ENCODE data around the gene JOSD2.

Gene JOSD2

GRCh38 chr19:50512999-50513745 is 2.2 kb upstream of the JOSD2 start:
- no peak for DNase-seq

DNA sequence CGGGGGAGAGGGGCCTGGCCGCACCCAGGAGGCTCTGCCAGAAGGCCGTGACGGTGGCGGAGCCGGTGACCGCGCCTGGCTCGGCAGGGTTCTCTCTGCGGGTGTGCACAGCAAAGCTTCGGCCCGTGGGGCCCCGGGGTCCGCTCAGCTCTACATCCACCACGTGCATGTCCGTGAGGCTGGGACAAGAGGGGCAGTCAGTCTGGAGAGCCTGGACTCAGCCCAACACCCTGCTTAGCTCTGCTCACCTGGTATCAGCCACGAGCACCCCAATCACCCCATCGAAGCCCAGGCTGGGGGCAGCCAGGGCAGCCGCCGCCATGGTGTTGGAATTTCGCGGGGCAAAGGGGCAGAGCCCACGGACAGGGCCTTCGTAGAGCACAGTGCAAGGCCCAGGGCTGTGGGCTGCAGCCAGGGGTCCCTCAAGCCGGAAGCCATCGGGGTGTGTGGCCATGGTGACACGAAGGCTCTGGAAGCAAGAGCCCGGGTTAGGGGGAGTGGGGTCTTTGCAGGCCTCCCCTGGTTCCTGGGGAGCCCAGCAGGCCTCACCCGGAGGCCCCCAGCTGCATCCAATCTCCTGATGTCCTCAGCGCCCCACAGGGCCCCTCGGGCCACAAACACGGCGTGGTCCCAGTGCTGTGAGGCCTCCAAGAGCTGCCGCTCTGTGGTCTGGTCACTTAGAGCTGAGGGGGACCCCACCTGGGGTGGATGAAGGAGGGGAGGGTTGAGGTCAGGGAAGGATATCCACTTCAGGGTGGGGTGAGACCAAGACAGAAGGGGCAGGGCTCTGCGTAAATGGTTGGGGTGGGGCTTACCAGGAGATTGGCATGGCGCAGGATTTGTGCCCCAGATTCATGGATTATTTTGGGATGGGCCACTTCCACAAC is 1.4 kb upstream of the JOSD2 start:
- no peak for DNase-seq

DNA sequence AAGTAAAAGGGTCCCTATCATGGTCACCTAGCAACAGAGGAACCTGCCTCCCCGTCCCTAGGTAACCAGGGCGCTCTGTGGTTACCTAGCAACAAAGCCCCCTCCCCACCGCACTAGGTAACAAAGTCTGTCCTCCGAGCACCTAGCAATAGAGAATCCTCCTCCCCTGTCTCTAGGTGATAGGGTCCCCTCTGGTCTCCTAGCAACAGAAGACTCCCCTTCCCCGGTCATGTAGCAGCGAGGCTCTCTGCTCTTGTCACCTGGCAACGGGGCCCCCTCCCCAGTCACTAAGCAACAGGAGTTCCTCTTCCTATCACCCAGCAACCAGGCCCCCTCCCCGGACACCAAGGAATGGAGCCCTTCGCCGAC is 307 bp downstream of the JOSD2 start:
- DNase-seq = peak in 1 of 2 donors; percentile 50

DNA sequence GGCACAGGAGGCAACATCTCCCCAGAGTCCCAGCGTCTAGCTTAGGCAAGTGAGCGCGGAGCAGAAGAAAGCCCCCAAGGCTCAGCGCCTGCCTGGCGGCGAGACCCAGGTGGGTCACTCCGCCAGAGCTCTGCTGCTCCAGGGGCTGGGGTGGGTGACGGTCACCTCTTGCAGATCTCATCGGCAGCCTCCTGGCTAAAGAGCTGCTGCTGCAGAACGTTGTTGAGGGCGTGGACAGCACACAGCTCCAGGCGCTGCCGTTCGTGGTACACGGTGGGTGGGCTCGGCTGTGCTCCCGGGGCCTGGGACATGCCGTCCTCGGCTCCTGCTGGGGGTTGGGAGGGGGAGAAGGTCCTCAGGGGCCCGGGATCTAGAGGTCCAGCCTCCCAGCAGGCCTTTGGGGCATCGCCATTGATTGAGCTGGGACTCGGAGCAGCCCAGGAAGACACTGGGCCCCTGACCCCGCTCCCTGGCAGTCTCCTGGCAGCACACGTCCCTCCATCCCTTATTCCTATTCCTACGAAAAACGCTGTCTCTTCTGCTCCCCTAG is 795 bp downstream of the JOSD2 start:
- no peak for DNase-seq

DNA sequence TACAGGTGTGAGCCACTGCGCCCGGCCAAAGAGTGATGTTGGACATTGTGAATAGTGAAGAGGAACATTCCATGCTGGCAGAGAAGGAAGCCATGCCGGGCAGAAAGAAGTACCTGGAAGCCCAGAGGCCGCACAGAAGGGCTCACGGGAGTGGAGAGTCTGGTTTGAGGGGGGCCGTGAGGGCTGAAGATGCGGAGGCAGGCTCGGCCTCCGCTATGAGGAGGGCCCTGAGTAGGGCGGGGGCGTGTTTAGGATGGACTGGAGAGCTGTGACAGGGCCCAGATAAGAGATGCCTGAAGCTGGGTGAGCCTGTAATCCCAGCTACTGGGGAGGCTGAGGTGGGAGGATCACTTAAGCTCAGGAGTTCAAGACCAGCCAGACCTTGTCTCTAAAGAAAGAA is 1.6 kb downstream of the JOSD2 start:
- no peak for DNase-seq

DNA sequence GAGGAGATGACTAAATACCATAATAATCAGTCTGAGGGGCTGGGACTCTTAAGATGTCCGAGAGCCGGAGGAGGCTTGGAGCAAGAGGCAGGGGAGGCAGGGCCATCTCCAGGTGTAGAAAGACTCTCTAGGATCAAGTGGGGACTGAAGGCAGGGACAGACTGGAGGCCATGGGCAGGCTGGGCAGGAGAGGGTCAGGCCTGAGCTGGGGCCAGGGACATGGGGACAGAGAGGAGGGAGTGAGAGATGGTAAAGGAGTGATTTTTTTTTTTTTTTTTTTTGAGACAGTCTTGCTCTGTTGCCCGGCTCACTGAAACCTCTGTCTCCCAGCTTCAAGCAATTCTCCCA is 2.2 kb downstream of the JOSD2 start:
- DNase-seq = no peak

DNA sequence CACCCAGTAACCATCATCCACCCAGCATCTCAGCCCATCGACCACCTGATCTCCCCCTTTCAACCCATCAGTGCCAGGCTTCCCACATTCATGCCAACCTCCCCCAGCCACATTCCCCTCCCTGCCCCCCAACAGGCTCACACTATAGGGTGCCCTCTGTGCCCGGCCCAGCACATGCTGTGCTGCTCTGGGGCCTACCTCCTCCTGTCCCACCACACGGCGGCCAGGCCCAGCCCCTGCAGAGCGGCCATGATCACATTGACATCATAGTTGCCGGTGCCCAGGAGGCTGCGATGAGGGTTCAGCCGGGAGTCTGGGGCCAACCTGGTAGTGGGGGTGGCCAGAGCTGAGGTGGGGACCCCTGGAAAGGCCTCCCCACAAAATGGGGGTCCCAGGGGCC is 3.6 kb downstream of the JOSD2 start:
- DNase-seq = no peak

- no peak for DNase-seq
Measured at GRCh38 chr19:50506700-50507099, 4.3 kb downstream of the JOSD2 start.

- no peak for DNase-seq
Measured at GRCh38 chr19:50505856-50506611, 5.0 kb downstream of the JOSD2 start.

DNA sequence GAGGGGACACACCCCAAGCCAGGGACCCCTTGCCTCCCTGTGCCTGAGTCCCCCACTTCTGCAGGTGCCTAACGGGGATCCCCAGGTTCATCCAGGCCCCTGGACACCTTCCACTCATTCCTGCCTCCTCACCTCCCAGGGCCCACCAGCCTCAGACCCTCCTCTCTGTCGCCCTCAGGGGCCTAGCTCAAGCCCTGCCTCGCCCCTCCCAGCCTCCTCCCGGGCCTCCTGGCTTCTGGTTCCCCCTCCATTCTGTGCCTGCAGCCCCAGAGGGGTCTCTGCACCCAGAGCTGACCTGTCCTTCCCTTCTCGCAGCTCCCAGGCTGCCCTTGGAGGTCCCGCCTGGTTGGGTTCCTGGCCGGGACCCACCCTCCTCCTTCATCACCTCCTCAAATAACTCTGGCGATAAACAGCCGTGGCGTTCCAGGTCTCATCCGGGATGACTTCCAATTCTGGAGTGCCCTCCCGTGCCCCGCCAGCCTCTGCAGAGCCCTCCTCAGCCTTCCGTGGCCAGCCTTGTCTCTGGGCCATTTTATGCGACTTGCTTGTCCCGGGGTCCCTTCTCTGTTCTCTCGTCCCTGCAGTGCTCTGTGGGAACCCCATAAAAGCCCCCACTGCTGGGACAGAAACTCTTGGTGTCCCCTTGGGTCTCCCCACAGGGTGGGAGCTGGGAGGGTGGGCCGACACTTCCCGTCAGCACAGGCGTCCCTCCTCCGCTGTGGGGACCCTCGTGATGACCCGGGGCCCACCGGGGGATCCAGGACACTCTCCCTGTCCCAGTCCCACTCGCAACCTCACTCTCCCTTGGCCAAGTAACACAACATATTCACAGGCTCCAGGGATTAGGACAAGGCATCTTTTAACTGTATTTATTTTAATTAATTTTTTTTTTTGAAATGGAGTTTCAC is 9.2 kb downstream of the JOSD2 start:
- DNase-seq = no peak

- no peak for DNase-seq
Measured at GRCh38 chr19:50501186-50501567, 9.8 kb downstream of the JOSD2 start.

DNA sequence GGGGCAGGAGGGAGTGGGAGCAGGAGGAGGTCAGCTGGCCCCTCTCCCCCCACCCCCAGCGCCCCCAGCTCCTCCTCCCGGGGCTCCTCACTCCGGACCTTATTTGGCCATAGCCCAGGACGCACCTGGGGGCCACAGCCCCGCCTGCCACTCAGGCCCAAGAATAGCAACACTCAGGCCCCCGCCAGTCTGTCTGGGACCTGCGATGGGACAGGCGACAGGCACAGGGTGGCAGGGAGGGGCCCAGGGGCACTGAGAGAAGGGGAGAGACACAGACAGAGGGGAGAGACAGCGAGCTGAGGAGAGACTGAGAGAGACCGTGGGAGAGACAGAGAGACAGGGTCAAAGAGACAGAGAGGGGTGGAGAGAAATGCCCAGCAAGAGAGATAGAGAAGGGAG is 10.2 kb downstream of the JOSD2 start:
- no peak for DNase-seq

- no peak for DNase-seq
Measured at GRCh38 chr19:50500060-50500752, 10.8 kb downstream of the JOSD2 start.

DNA sequence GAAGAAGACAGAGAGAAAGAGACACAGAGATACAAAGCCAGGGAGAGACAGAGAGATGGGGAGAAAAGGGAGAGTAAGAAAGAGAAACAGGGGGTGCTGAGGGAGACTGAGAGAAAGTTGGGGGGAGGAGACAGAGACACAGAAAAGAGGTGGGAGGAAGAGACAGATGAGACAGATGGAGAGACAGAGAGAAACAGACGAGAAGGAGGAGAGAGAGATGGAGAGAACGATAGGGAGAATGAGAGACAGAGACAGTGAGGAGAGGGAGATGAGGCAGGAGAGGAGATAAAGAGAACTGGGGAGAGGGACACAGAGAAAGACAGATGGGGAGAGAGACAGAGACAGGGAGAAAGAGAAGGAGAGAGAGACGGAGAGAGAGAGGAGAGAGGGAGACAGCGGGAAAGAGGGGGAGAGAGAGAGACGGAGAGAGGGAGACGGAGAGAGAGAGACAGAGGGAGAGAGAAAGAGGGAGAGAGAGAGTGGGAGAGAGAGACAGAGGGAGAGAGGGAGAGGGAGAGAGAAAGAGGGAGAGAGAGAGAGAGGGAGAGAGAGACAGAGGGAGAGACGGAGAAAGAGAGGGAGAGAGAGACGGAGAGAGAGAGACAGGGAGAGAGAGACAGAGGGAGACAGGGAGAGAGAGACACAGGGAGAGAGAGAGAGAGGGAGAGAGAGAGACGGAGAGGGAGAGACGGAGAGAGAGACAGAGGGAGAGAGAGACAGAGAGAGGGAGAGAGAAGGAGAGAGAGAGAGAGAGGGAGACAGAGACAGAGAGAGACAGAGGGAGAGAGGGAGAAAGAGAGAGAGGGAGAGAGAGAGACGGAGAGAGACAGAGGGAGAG is 12.6 kb downstream of the JOSD2 start:
- no peak for DNase-seq

- no peak for DNase-seq
Measured at GRCh38 chr19:50497022-50497405, 14.0 kb downstream of the JOSD2 start.

DNA sequence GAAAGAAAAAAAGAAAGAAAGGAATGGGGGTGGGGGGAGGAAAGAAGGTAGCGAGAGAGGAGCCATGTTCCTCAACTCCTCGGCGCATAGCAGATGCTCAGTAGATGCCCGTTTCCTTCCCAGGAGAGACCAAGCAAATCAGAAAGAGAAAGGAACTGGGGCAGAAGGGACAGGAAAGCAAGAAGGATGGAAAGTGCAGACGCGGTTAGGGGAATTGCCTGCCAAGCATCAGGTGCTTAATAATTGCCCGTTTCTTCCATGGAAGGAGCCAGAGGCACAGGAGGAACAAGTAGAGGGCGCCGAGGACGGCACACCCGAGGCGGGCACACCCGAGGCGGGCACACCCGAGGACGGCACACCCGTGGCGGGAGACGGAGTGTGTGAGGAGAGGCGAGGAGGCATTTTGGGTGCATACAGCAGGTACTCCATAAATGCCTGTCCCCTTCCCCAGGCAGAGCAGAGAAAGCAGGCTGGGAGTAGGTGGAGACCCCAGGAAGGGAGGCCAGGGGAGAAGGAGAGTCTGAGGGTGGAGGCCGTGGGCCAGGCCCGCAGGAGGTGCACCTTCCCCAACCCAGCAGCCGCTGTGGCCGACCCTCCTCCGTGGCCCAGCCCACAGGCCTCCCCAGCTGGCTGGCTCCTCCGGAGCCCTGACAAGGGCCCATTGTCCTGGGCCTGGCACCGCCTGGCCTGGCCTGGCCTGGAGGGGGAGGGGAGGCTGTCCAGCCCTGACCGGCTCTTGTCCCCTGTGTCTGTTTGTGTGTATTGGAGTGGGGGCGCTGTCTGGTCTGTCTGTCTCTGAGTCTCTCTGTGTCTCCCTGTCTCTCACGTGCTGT is 14.6 kb downstream of the JOSD2 start:
- no peak for DNase-seq

DNA sequence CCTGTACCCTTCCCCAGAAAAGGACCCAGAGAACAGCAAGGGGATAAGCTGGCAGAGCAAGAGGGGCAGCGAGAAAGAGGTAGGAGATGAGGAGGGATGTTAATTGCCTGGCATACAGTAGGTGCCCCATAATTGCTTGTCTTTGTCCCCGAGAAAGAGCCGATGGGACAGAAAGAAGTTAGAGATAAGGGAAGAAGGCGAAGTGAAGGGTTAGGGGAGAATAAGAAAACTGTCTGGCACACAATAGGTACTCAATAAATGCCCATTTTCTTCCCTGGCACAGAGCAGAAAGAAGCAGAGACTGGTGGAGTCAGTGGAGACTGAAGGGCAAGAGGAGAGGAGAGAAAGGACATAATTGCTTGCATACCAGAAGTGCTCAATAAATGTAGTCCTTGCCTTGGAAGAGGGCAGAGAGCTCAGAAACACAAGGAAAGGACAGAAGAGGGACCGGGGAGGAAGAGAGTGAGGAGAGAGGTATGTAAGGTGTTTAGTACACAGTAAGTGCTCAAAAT is 15.9 kb downstream of the JOSD2 start:
- no peak for DNase-seq

DNA sequence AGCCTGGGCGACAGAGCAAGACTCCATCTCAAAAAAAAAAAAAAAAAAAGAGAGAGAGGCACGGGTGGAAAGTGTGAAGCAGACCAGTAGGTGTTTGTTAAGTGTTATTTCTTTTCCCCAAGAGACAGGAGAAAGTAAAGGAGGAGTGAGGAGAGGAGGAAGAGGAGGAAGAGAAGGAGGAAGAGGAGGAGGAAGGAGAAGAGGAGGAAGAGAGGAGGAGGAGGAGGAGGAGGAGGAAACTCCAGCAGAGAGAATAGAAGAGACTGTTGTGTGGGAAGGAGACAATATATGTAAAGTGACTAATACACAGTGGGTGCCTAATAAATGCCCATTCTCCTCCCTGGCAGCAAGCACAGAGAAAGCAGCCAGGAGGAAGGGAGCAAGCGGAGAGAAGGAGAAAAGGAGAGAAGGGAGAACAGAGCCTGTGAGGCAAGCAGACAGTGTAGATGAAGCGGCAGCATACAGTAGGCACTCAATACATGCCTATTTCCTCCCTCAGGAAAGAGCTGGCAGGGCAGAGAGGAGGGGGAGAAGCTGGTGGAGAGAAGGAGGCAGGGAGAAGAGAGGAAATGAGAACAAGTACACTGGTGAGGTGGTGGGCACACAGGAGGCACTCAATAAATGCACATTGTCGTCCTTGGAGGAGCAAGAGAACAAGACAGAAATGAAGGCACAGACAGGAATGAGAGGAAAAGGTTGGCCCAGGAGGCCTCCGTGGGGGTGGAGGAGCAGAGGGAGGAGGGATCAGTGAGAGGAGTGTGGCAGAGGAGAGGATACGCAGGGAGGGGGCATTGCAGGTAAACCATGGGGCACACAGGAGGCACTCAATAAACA is 16.6 kb downstream of the JOSD2 start:
- DNase-seq = no peak

DNA sequence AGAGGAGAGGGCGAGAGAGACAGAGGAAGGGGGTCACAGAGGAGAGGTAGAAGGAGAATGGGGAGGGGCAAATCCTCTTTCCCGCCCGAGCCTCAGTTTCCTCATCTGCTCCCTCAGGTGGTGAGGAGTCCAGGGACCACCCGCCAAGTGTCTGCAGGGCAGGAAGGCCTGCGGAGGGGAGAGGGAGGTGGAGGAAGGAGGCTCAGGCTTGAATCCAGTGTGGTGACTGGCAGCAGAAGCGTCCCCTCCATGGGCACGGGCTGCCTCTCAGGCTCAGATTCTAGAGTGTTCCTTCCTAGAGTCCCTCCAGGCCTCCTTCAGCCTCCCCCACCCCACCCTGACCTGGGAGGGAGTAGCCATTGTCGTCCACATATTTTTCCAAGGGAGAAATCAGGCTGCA is 17.8 kb downstream of the JOSD2 start:
- DNase-seq = no peak

Measured in bone marrow (tissue), 2 donors.